Iris pigment epithelial cell (primary cell): Measurements from ENCODE around the gene RHBG.
"Not testable (repeated sequence)": the region's sequence is repeated elsewhere in the genome, so short reads cannot be mapped to it uniquely, and the experiment has no call there.

Source experiments
- DNase-seq: peaks from one replicate; pipeline ENCODE4 v3.0.0-alpha.2; 2011; ENCODE audit warnings: low read depth

The RHBG gene

GRCh38 chr1:156360534-156360933, 8.5 kb upstream of the RHBG start:
- DNase-seq = no peak

GRCh38 chr1:156365754-156366153, 3.3 kb upstream of the RHBG start:
- DNase-seq = no peak

GRCh38 chr1:156366378-156367166, 2.4 kb upstream of the RHBG start:
- DNase-seq = no peak

GRCh38 chr1:156367383-156368156, 1.4 kb upstream of the RHBG start:
- no peak for DNase-seq

GRCh38 chr1:156368157-156368658, 803 bp upstream of the RHBG start:
- DNase-seq = peak; percentile 7

GRCh38 chr1:156369685-156370286, 775 bp downstream of the RHBG start:
- DNase-seq = not testable (repeated sequence)

- peak; percentile 65 for DNase-seq
Observed at GRCh38 chr1:156371553-156372264, 2.7 kb downstream of the RHBG start.

- no peak for DNase-seq
Observed at GRCh38 chr1:156372265-156372586, 3.2 kb downstream of the RHBG start.

GRCh38 chr1:156372876-156373275, 3.9 kb downstream of the RHBG start:
- no peak for DNase-seq

GRCh38 chr1:156373546-156373945, 4.5 kb downstream of the RHBG start:
- DNase-seq = no peak

- DNase-seq = peak; percentile 31
Observed at GRCh38 chr1:156376146-156376545, 7.1 kb downstream of the RHBG start.

GRCh38 chr1:156376958-156377919, 8.2 kb downstream of the RHBG start:
- no peak for DNase-seq

- DNase-seq = no peak
Observed at GRCh38 chr1:156378557-156378956, 9.5 kb downstream of the RHBG start.

- DNase-seq = no peak
Observed at GRCh38 chr1:156379420-156380165, 10.6 kb downstream of the RHBG start.

- no peak for DNase-seq
Observed at GRCh38 chr1:156382561-156382960, 13.6 kb downstream of the RHBG start.

- peak; percentile 59 for DNase-seq
Observed at GRCh38 chr1:156383023-156383422, 14.0 kb downstream of the RHBG start.

- no peak for DNase-seq
Observed at GRCh38 chr1:156384007-156384406, 15.0 kb downstream of the RHBG start.

GRCh38 chr1:156384658-156385057, 15.6 kb downstream of the RHBG start:
- DNase-seq = no peak

- DNase-seq = peak; percentile 58
Observed at GRCh38 chr1:156385534-156386031, 16.6 kb downstream of the RHBG start.
